GM21529 (cell line): ENCODE data around the gene KIT.

ENCODE experiments used
- ATAC-seq: cut with Tn5 transposase; IDR thresholded peaks from one replicate; pipeline ENCODE4 v1.9.1; 2021; ENCODE audit not compliant: unreplicated experiment

KIT gene

GRCh38 chr4:54742636-54743399 lies 85.1 kb downstream of the KIT start:
- no peak for ATAC-seq

GRCh38 chr4:54743562-54743961 lies 85.8 kb downstream of the KIT start:
- no peak for ATAC-seq

GRCh38 chr4:54744487-54744886 lies 86.7 kb downstream of the KIT start:
- ATAC-seq: no peak

DNA sequence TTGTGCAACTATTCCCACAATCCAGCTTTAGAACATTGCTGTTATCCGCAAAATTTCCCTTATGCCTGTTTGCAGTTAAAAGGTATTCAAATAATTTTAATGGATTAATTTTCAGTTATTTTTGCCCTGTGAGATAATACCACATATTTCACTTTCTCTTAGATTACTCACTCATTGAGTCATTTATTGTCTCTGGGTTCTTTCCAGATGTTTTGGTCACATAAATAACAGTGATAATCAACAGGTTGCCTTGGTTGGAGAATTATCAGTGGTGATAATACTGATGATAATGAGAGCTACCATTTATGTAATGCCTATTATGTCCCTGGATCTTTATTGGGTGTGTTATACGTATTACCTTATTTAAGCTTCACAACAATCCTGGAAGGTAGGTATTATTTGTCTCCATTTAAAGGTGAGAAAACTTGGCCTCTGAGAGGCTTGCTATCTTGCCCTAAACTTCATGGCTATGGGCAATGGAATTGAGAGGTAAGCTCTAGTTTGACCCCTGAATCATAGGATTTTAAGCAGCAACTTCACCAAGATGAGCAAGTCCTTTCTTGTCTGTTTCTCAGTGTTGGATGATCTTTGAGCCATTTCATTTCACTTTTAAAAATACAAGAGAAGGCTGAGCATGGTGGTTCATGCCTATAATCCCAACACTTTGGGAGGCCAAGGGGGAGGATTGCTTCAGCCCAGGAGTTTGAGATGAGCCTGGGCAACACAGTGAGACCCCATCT lies 87.4 kb downstream of the KIT start:
- ATAC-seq: no peak

DNA sequence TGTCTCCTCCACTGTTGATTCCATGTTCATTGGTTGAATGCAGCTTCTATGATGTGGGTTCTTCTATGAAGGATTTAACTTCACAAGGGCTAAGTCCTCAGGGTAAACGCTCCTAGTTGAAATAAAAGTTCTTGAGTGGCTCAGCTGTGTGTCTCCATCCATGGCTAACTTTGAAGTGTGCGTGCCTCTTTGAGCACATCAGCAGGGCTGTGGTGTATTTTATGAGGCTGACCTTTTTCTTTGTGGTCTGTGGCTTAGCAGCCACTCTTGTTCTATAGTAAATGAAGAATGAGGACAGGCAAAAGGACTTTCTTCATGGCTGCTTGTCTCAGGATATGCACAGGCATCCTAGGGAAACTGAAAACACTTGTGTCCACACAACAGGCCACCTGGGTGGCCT lies 88.5 kb downstream of the KIT start:
- ATAC-seq: no peak

- ATAC-seq: no peak
Measured at GRCh38 chr4:54750341-54750740, 92.6 kb downstream of the KIT start.

DNA sequence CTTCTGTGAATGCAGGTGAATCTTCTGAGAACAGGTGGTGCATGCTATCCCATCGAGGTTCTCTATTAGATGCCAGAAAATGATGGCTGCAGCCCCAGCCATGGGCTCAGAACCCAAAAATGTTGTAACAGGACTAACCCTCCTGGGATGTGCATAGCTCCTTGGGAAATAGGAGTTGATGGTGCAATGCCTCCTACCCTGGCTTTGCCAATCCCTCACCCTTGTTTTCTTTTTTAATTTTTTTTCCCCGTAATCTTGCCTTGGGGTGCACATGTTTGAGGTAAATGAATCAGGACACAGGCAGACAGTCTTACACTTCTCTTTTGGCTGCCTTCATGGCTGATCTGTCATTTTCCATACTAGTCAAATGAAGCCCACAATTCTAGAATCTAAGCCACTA lies 96.6 kb downstream of the KIT start:
- ATAC-seq: no peak

DNA sequence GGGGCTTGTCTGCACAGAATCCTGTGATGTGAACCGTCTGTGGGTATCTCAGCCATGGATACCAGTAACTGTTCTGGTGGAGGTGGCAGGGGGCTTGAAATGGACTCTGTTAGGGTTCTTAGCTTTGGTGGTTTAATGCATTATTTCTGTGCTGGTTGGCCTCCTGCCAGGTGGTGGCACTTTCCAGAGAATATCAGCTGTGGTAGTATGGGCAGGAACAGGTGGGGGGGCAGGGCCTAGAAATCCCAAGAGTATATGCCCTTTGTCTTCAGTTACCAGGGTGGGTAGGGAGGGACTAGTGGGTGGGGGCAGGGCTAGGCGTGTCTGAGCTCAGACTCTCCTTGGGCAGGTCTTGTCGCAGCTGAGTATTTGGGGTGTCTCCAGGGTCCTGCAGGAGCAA lies 106.7 kb downstream of the KIT start:
- no peak for ATAC-seq

DNA sequence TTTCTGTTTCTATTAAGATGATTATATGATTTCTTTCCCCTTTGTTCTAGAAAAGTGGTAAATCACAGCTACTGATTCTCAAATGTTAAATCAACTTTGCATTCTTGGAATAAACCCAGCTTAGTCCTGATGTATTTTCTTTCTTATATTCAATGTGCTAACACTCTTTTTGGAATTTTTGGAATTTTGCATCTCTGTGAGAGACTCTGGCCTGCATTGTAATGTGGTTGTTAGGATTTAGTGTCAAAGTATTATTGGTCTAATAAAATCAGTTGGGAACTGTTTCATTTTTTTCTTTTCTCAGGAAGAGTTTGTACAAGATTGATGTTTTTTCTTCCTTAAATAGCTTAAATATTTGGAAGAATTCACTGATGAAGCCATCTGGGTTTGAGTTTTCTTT lies 109.6 kb downstream of the KIT start:
- no peak for ATAC-seq

DNA sequence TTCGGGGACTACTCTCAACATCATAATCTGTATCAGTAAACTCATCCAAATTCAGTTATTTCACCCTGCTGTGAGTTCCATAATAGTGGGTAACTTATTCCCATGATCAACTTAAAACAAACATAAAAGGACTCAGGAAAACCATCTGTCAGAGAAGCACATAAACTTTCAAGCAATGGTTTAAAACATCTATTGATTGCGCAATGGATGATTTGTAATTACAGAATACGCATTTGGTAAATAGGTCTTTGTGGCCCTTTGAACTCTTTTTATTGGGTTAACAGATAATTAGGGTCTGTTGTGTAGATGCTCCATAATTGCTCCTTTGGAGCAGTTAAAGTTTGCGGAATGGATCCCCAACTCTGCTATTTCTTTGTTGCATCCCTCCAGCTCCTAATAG lies 115.3 kb downstream of the KIT start:
- no peak for ATAC-seq

DNA sequence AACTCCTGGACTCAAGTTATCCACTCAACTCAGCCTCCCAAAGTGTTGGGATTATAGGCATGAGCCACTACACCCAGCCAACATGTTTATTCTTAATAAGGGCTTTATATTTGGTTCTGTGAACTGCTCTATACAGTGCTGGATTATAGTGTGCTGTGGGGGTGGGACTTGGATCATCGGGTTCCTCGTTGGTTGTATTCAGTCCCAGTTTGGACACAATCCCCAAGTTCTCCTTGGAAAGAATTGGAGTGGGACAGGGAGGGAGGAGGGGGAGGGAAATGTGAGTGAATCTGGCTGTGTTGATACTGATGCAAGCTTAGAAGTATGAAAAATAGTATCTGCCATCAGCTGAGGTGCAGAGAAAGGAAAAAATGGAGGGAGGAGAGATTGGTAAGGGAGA lies 121.3 kb downstream of the KIT start:
- no peak for ATAC-seq

GRCh38 chr4:54779476-54780148 lies 121.9 kb downstream of the KIT start:
- no peak for ATAC-seq

GRCh38 chr4:54780149-54780495 lies 122.4 kb downstream of the KIT start:
- ATAC-seq: no peak

DNA sequence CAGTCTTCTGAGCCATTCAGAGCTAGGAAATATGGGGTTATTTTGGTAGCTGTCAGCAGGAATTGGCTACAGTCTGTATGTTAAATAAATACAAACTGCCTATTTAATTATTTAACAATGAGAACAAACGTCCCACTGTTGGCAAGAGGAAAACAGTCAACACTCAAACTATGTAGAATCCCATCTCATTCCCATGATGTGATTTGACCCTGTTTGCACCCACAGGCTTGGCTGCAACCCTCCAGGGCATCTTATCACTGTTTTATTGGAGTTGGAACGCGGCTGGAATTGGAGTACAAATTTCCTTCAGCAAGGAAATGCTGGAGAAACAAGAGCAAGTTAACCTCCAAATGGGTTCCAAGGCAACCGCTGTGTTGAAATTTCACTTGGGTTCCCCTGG lies 124.0 kb downstream of the KIT start:
- ATAC-seq: no peak

GRCh38 chr4:54783402-54784110 lies 125.8 kb downstream of the KIT start:
- ATAC-seq: no peak

- no peak for ATAC-seq
Measured at GRCh38 chr4:54784161-54784671, 126.5 kb downstream of the KIT start.
